GM20431 (cell line): ENCODE data around the gene RAD51C.
"Not testable (repeated sequence)": the region's sequence is repeated elsewhere in the genome, so short reads cannot be mapped to it uniquely, and the experiment has no call there.

ENCODE experiments used
- in situ Hi-C: fragments of 300-500 bp; cut with MseI, MboI; formaldehyde crosslinking; loops from one replicate; pipeline ENCODE4 v1.15.0; 2020; ENCODE audit warnings: low sequenced_read_pairs; ENCODE audit not compliant: unreplicated experiment

RAD51C gene

DNA sequence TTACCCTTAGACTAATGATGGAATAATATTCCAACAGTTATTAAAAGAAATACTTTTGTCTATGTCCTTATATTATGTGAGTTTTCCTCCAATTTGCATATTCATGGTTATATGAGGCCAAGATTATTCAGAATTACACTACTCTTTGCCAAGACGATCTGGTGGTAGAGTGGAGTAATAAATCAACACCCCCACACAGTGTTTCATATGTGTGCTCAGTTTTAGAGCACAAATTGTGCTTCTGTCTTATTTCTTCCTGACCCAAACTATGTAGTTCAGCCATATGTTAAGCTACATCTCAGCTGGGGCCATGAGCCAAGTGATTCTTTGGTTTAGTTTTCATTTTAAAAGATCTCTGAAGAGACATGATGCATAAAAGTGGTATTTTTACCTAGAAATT is 36.4 kb downstream of the RAD51C start:
- in situ Hi-C loops, result no loop called here

DNA sequence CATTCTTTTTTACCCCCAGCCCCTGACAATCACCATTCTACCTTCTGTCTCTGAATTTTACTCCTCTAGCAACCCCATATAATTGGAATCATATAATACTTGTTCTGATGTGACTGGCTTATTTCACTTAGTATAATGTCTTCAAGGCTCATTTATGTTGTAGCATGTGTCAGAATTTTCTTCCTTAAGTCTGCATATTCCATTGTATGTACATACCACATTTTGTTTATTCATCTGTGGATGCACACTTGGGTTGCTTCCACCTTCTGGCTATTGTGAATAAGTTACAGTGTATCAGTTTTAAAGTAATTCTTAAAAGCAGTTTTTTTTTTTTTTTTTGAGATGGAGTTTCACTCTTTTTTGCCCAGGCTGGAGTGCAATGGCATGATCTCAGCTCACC is 38.5 kb downstream of the RAD51C start:
- in situ Hi-C loops, result no loop called here

DNA sequence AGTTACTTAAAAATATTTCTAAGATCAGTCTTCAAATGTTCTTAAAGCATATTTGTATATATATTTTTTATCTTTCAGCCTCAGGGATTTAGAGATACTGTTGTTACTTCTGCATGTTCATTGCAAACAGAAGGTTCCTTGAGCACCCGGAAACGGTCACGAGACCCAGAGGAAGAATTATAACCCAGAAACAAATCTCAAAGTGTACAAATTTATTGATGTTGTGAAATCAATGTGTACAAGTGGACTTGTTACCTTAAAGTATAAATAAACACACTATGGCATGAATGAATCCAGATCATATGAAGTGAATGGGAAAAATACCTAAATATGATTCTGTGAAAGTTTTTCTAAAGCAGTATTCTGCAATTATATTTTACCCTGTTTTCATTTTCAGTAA is 41.6 kb downstream of the RAD51C start:
- in situ Hi-C loops, result no loop called here

GRCh38 chr17:58734811-58735210 is 42.4 kb downstream of the RAD51C start:
- in situ Hi-C loops, result no loop called here

GRCh38 chr17:58741121-58741625 is 48.8 kb downstream of the RAD51C start:
- in situ Hi-C loops, result no loop called here

- in situ Hi-C loops, result no loop called here
Measured at GRCh38 chr17:58747674-58748073, 55.3 kb downstream of the RAD51C start.

DNA sequence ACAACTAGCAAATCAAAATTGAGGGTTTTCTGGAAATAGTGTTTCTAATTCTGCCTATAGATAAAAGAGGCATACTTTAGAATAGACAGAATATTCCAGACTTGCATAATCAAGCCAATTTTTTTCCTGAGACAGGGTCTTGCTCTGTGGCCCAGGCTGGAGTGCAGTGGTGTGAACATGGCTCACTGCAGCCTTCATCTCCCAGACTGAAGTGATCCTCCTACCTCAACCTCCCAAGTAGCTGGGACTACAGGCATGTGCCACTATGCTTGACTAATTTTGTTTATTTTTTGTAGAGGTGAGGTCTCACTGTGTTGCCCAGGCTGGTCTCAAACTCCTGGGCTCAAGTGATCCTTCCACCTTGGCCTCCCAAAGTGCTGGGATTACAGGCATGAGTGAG is 57.2 kb downstream of the RAD51C start:
- in situ Hi-C loops, result not testable (repeated sequence)

DNA sequence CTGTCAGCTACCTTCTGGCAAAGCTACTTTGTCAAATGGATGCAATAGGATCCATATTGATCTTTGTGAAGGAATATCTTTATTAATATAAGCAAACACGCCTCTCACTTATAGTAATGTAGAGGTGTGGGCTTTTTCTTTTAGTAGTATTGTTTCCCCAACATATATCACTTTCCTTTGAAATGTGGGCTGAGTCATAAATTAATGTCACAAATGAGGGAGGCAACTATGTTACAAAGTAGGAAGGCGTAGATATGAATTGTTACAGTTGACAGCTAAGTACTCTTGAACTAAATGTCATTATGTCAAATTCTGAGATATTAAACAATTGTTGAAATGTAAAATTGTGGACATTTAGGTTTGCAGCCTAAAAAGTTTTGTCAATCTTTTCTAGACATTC is 60.6 kb downstream of the RAD51C start:
- in situ Hi-C loops, result no loop called here

GRCh38 chr17:58755269-58755576 is 62.8 kb downstream of the RAD51C start:
- in situ Hi-C loops, result no loop called here

GRCh38 chr17:58755577-58756245 is 63.3 kb downstream of the RAD51C start, which contains the start of gene PPM1E:
Gene PPM1E (plus strand): TSS chr17:58755854.
- in situ Hi-C loops, result no loop called here

- in situ Hi-C loops, result no loop called here
Measured at GRCh38 chr17:58756246-58757161, 64.1 kb downstream of the RAD51C start.

- in situ Hi-C loops, result no loop called here
Measured at GRCh38 chr17:58757162-58757613, 64.8 kb downstream of the RAD51C start.

DNA sequence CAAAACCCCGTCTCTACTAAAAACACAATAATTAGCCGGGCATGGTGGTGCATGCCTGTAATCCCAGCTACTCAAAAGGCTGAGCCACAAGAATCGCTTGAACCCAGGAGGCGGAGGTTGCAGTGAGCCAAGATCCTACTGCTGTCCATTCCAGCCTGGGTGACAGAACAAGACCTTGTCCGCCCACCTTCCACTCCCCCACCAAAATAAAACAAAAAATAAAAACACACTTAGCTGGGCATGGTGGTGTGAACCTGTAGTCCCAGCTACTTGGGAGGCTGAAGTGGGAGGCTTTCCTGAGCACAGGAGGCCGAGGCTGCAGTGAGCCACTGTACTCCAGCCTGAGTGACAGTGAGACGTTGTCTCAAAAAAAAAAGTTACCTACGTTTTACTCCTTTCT is 66.5 kb downstream of the RAD51C start:
- in situ Hi-C loops, result no loop called here

DNA sequence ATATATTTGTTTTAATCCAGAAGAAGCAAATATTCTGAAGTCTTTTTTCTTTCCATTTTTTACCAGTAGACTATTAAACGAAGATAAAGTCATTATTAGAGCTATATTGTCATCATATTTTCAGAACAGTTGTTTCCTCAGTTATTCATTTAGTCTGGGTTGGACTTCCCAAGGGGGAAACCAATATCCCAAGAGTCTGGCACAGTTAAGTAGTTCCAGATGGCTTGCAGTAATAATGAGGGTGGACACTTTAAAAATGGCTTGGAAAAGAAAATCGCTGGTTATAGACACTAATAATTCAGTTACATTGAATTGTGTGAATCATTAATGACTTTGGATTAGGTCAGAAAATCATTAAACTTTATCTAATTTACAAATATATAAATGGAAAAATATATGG is 67.1 kb downstream of the RAD51C start:
- in situ Hi-C loops, result no loop called here

GRCh38 chr17:58760248-58760647 is 67.8 kb downstream of the RAD51C start:
- in situ Hi-C loops, result no loop called here

DNA sequence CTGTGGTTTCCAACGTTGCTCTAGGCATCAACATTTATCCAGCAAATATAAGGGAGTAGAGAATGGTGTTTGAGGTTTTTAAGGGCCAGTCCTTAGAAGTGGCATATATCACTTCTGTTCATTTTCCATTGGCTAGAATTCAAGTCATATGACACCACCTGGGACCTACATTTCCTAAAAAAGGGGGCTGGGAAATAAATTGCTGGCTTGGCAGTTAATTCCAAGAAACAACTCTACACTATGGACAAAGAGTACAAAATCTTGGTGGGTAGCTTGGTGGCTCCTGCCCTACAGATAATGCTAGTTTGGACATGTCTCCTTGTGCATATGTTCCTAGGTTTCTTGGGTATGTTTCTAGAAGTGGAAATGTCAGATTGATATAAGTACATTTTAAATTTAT is 70.9 kb downstream of the RAD51C start:
- in situ Hi-C loops, result no loop called here

- in situ Hi-C loops, result no loop called here
Measured at GRCh38 chr17:58764373-58764772, 72.0 kb downstream of the RAD51C start.

DNA sequence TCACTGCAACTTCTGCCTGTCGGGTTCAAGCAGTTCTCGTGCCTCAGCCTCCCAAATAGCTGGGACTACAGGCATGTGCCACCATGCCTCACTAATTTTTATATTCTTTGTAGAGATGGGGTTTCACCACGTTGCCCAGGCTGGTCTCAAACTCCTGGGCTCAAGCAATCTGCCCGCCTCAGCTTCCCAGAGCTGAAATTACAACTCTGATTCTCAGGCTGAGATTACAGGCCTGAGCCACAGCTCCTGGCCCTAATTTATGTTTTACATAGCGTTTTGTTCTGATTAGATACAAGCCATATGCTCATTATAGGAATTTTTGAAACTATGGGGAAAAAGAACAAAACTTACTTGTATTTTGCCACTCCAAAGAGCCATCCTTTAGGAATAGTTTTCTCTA is 86.1 kb downstream of the RAD51C start:
- in situ Hi-C loops, result not testable (repeated sequence)

DNA sequence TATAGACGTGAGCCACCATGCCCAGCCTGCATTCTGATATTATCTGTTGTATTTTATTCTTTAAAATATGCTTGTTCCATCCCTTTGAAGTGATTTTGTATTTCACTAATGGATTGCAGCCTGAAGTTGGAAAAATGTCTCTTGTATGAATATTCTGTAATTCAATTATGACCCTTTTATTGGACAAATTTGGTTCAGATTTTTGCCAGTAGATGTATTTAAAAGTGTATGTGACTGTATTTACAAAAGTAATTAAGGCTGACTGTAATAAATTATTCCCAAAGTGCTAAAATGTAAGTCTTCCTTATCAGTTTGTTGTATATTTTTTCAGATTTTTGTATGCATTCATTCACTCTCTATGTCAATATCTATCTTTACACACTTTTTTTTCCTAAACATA is 87.0 kb downstream of the RAD51C start:
- in situ Hi-C loops, result no loop called here

DNA sequence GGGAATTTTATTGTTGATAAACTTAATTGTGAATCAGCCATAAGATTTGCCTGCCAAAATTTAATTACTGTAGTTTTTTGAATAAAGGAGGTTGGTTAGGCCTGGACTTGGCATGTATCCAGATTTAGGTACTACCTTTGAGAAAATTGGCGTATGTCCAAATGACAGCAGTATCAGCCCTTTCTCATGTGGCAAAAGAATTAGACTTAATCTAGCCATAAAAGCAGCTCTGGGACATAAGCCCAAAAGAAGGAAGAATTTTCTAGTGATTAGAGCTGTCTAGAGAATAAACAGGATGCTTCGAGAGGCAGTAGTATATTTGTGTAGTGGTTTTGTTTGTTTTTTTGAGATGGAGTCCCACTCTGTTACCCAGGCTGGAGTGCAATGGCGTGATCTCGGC is 91.0 kb downstream of the RAD51C start:
- in situ Hi-C loops, result no loop called here

DNA sequence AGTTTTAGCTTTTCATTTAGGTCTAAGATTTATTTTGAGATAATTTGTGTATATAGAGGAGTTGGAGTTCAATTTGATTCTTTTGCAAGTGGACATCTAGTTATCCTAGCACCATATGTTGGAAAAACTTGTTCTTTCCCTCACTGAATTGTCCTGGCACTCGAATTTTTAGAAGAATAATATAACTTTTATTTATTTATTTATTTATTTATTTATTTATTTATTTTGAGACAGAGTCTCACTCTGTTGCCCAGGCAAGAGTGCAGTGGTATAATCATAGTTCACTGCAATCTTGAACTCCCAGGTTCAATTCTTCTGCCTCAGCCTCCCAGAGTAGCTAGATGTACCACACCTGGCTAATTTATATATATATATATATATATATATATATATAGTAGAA is 92.7 kb downstream of the RAD51C start:
- in situ Hi-C loops, result no loop called here
